Effector CD8-positive, alpha-beta T cell (primary cell): Measurements from ENCODE around the gene SPON1.
"Not testable (repeated sequence)": the region's sequence is repeated elsewhere in the genome, so short reads cannot be mapped to it uniquely, and the experiment has no call there.

Source experiments
- DNase-seq: peaks from one replicate; lab custom pipeline; 2025; lab: John Stamatoyannopoulos, UW

SPON1 gene

DNA sequence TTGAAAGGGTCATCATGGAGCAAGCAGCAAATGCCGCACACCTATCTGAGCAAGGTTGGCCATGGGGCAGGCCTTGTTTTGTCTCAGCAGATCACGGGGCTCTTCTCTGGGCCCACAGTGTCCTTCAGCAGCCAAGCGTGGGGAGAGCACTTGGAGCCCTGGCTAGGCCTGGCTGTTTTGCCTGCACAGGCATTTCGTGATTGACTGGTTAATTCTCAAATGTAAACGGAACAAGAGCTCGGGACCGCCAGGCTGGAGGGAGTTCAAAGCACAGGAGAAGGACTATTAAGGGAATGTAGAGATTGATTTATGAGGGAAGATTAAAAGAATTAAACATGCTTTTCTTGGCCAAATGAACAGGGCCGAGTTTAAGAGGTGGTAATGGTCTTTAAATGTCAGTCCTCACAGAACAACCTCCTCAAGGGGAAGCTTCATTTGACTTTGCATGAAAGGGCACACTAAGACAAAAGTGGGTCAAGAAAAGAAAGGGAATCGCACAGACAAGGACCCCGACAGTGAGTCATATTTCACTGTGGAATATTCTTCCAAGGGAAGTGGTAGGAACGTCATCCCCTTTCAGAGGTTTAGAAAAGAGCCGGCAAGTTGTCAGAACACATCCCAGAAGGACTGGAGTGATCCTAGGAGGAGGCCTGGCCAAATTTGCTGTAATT is 20.7 kb downstream of the SPON1 start:
- no peak for DNase-seq

- no peak for DNase-seq
These were observed 22.3 kb downstream of the SPON1 start for GRCh38 chr11:13984616-13985450.

- not testable (repeated sequence) for DNase-seq
These were observed 24.2 kb downstream of the SPON1 start for GRCh38 chr11:13986695-13987094.

DNA sequence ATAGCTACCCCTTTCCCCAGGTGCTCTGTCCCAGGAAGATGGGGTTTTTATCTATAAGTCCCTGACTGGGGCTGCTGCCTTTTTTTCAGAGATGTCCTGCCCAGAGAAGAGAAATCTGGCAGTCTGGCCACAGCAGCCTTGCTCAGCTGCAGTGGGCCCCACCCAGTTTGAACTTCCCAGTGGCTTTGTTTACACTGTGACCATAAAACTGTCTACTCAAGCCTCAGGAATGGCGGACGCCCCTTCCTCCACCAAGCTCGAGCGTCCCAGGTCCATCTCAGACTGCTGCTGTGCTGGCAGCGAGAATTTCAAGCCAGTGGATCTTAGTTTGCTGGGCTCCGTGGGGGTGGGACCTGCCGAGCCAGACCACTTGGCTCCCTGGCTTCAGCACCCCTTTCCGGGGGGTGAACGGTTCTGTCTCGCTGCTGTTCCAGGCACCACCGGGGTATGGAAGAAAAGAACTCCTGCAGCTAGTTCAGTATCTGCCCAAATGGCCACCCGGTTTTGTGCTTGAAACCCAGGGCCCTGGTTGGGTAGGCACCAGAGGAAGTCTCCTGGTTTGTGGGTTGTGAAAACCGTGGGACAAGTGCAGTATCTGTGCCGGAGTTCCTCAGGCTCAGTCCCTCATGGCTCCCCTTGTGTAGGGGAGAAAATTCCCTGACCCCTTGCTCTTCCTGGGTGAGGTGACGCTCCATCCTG is 29.8 kb downstream of the SPON1 start:
- DNase-seq: not testable (repeated sequence)

- no peak for DNase-seq
These were observed 30.7 kb downstream of the SPON1 start for GRCh38 chr11:13993096-13993765.

DNA sequence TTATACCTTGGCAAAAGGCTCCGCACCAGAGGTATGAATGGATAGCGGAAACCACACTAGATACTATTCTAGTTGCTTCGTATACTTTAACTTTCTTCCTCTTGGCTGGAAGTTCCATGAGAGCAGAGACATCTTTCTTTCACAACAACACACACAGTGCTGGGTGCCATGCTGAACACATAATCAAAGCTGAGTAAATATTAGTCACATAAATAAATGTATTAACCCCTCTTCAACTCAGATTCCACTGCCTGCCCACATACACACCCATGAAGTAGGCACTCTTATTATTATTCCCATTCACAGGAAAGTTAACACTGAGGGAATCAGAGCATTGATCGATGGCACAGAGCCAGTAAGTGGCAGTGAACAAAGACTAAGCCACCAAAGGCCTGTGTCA is 35.4 kb downstream of the SPON1 start:
- no peak for DNase-seq

DNA sequence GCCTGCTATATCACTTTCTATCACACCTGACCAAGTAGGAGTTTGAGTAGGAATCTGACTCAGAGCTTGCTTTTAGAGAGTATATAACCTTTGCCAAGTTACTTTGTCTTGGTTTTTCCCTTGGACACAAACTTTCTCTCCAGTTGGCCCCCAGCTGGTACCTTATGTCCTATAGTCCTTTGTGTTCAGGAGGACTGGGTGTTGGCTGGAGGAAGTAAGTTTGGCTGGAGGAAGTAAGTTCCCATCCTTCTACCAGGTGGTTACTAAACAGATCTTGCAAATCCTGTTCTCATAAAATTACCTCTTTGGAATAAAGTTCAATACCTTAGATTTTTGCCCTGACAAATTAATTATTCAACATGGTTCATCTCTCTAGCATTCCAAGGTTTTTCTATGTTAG is 37.2 kb downstream of the SPON1 start:
- no peak for DNase-seq

DNA sequence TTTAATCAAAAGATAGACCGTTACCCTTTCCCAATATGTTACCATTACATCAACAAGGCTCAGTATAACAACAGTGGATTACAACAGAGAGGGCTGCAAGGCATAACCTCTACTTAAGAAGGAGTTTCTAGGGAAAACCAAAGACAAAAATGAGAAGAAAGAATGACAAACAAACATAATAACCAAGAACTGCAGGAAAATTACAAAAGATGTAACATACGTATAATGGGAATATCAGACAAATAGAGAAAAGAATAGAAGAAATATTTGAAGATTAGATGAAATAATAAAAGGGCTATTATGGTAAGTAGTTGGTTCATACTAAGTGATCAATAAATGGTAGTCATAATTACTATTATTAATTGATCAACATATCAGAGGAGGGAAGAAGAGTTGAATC is 39.1 kb downstream of the SPON1 start:
- DNase-seq: no peak

- no peak for DNase-seq
These were observed 45.0 kb downstream of the SPON1 start for GRCh38 chr11:14007566-14007965.

DNA sequence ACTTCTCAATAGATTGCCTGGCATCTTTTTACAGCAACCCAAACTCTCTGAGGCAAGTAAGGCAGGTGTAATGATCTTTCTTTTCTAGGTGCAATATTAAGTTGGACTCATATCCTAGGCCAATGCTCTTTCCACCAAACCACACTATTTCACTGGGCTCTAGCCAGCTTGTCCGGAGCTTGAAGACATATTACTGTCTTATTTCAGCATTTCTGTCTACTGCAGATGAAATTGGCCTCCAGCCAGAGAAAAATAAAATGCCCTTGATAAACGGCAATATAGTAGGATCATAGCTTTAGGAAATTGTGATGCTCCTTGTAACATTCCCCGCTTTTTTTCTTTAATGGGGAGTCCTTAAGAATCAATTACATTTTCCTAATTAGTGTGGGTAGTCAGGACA is 48.1 kb downstream of the SPON1 start:
- no peak for DNase-seq

DNA sequence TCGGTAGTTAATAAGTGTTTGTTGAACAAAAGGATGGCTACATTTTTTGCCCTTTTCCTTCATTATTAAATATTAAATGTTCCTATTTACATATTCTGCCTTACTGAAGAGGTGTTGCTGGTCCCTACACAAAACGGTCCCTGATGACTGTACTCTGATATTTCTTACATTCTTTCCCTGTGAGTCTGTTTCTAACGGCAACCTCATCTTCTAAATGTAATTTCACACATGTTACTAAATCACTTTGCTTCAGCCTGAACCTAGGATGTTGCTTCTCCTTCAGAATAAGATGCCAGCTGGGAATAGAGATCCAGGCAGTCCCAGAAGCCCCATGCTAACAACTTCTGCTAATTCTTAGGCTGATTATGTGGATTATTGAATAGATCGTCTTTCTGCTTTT is 50.3 kb downstream of the SPON1 start:
- no peak for DNase-seq

- no peak for DNase-seq
These were observed 53.2 kb downstream of the SPON1 start for GRCh38 chr11:14015711-14016110.

- DNase-seq: no peak
These were observed 55.9 kb downstream of the SPON1 start for GRCh38 chr11:14018441-14018840.

DNA sequence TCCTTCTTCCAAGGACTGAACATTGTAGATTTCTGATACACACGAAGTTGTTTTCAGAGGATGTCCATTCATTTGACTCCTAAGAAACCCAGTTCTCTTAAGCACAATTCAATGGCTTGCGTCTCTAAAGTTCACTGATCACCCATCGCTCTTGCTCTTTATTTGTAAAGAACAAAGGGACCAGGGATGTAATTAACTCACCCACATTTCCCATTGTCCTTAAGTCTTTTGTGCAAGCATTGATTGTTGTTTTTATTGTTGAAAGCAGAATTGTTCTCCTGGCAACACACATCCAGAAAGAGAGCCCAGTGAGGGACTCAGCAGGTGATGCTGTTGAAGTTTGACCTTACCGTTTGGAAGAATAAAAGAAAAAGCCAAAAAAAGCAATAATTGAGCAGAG is 59.2 kb downstream of the SPON1 start:
- no peak for DNase-seq

DNA sequence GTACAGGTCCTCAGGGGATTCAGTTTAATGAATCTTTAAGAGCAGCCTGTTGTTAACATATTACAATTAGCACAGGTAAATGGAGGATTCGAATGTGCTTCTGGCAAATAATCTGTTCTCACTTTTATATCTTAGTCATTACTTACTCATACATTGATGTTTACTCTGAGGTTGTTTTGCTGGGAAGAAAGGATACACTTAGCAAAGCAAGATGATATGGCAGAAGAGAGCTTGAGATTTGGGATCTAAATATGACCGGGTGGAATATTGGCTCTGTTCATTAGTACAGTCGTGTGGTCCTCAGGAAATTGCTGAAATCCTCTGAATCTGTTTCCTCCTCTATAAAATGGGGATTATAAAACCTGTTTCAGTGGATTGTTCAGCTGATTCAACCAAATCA is 59.7 kb downstream of the SPON1 start:
- DNase-seq: no peak

GRCh38 chr11:14022821-14023220 is 60.3 kb downstream of the SPON1 start:
- no peak for DNase-seq

- DNase-seq: no peak
These were observed 64.4 kb downstream of the SPON1 start for GRCh38 chr11:14026961-14027360.

DNA sequence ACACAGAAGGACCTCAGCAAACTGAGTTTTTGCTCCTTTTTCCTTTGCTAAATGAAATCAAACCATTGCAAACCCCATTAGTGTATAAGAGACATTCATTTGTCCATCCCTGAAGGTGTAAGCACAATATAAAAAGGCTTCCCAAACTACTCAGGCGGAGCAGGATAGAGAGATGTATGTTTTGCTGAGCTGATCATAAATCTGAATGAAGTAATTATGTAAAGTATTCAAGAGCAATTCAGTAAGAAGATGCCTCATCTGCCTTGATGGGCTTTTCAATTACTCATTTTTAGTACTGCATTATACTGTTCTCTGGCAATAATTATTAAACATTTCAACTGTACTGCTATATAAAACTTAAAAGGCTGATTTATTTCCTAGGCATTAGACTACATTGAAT is 65.0 kb downstream of the SPON1 start:
- DNase-seq: no peak

DNA sequence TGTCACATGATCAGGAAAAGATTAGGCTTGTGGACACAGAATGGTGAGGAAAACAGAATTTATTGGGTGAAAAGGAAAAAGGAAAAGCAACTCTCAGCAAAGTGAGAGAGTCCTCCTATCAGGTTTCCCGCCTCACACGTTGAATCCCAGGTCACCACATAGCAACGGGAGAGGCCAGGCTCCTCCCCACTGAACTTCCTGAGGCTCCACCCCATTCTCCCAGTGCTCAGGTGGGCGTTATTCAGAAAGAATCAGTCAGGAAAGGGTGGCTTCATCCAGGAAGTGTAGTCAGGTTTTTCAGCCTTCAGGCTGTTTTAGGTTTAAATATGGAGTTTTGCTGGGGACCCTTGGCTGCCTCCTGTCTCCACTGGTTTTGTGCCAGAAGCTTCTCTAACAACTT is 66.9 kb downstream of the SPON1 start:
- no peak for DNase-seq

GRCh38 chr11:14029971-14030920 is 67.7 kb downstream of the SPON1 start:
- no peak for DNase-seq

DNA sequence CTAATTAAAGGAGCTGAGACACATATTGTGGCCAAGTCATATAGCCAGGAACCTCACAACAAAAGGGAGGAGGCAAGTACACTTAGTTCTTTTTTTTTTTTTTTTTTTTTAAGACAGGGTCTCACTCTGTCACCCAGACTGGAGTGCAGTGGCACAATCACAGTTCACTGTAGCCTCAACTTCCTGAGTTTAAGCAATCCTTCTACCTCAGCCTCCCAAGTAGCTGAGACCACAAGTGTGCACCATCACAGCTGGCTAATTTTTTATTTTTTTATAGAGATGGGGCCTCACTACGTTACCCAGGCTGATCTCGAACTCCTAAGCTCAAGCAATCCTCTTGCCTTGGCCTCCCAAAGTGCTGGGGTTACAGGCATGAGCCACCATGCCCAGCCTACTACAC is 73.0 kb downstream of the SPON1 start:
- not testable (repeated sequence) for DNase-seq
